Fibroblast of peridontal ligament (primary cell): ENCODE measurements around the gene HBP1.
"Not testable (repeated sequence)": the region's sequence is repeated elsewhere in the genome, so short reads cannot be mapped to it uniquely, and the experiment has no call there.

ENCODE experiments used
- DNase-seq: peaks from one replicate; pipeline ENCODE4 v3.0.0-alpha.2; 2010; ENCODE audit errors: extremely low read depth

Gene HBP1

DNA sequence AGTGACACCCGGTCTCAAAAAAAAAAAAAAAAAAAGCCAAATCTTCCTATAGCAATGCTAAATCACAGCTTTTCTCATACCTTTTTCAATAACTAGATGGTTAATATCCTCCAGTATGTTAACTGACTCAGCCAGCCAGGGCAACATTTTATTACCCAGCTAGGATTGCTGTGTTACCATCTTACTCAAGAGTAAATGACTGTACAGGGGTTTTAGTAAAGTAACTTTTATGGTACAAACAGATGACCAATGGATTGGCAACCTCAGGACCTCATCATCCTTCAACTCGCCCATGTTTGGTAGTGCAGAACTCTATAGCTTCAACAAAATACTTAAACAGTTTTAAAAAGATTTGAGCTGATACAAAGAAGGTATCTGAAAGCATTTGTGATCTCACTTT lies 59.5 kb downstream of the HBP1 start:
- peak; percentile 12 for DNase-seq

DNA sequence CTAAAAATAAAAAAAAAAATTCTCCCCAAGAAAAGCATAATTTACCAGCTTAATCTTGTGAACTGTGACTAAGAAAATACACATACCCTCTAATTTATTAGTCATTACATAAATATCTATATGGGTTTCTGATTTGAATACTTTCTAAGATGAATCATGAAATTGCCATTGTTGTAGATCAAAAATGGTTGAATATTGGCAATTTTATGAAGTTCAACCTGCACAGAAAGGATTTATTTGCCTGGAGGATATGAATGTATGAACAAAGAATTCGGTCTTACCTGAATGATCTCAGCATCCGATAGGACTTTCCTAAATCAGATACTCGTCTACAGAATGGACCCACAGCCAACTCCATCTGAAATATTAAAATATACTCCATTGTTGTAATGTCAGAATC lies 61.5 kb downstream of the HBP1 start:
- peak; percentile 16 for DNase-seq

DNA sequence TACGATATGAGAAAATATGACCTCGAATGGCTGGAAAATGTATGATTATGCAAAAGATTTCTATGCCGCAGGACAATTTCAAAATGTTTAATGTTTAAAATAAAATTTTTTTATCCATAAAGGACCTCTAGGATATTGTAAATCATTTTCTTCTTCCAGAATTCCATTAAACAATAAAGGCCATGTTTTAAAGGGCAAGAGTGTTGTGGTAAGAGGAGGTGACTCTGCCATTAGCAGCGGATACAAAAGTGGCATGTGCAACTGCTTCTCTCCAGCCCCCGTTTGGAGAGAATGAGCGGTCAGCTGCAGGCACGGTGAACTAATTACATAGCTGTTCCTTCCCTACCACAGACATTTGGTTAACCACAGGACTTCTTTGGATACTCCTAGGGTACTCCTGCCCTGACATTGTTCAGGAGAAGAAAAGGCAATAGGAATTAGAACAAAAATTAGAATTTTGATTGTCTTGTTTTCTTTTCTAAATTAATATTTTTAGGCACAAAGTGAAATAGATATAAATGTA lies 63.8 kb downstream of the HBP1 start:
- DNase-seq: peak; percentile 66

- DNase-seq: peak; percentile 11
Measured at GRCh38 chr7:107233174-107233573, 64.4 kb downstream of the HBP1 start.

- DNase-seq: no peak
Measured at GRCh38 chr7:107233981-107234380, 65.2 kb downstream of the HBP1 start.

DNA sequence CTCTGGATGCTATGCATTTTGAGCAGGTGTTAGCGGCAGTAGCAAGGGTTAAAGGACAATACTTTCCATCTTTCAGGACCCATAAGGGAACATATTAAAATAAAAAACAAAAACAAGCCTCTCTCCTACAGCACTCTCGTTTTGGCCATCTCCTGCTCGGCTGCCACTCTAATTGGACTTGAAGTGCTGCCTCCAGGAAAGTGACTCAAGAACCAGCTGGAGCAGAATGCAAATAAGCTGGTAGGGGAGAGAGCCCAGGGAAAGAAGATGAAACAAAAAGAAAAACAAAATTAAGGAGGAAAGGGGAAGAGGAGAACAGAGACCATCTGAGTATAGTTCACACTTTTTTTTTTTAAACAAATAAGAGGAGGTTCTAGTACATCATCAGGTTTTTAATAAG lies 65.6 kb downstream of the HBP1 start:
- peak; percentile 23 for DNase-seq

DNA sequence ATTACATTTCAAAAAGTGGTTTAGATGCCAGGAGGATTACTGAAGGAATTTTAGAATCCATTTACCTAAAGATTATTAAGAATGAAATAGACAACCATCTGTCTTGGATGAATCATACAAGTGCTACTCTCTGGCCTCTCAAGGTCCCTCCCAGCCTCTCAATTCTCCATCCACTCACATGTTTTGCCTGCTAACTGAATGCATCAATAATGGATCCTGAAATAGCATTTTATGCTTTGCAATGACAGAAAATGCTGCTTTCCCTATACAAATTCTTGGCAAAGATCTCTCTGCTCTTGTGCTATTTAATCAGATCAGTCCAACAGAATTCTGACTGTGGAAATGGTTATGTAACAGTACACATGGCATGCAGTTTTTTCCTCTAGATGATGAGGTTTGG lies 68.1 kb downstream of the HBP1 start:
- DNase-seq: peak; percentile 68

GRCh38 chr7:107237451-107237850 lies 68.6 kb downstream of the HBP1 start:
- no peak for DNase-seq

- DNase-seq: no peak
Measured at GRCh38 chr7:107242267-107242666, 73.5 kb downstream of the HBP1 start.

GRCh38 chr7:107244613-107245012 lies 75.8 kb downstream of the HBP1 start:
- no peak for DNase-seq

- DNase-seq: not testable (repeated sequence)
Measured at GRCh38 chr7:107246836-107247235, 78.0 kb downstream of the HBP1 start.

DNA sequence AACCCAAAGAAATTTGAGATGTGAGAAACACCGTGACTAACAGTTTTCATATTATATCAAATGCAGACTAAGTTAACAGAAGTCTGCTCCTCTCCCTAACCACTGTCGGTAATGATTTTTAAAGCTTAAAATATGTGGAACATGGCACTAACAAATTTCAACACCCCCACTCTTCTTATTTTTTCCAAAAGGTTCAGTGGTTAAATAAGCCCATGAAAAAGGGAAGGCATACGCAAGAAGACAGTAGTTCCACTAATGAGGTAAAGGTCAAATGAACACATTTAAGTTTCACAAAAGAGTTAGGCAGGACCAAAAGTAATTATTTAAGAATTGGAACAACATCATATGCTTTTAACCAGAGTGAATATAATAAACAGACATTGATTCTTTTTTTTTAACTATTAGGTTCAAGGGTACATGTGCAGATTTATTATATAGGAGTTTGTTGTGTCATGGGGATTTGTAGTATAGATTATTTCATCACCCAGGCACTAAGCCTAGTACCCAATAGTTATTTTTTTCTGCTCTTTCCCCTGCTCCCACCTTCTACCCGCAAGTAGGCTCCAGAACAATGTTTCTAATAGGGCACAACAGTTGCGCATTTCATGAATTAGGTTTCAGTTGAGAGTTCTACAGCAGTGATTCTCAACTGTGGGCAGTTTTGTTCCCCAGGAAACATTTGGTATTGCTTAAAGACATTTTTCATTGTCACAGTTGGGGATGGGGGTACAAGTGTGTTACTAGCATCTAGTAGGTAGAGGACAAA lies 79.9 kb downstream of the HBP1 start:
- DNase-seq: no peak

GRCh38 chr7:107251963-107252362 lies 83.2 kb downstream of the HBP1 start:
- no peak for DNase-seq
